HEK293T (cell line): ENCODE measurements around the gene ARL1.
A peak's percentile ranks its signal among the peaks of the same experiment; 100 is the strongest.
"Not testable (repeated sequence)": the region's sequence is repeated elsewhere in the genome, so short reads cannot be mapped to it uniquely, and the experiment has no call there.

Source experiments
- CTCF ChIA-PET: fragments of 350-600 bp; formaldehyde crosslinking; extraction: SDS; loops from one replicate; lab custom pipeline; 2021; ENCODE audit warnings: antibody characterized with exemption, inconsistent platforms; lab: Yijun Ruan, JAX
- POLR2A ChIA-PET: fragments of 350-600 bp; formaldehyde crosslinking; extraction: SDS; loops from one replicate; lab custom pipeline; 2020; ENCODE audit warnings: antibody characterized with exemption, inconsistent platforms; lab: Yijun Ruan, JAX
- DNase-seq: peaks from one replicate; pipeline ENCODE4 v3.0.0; 2012; ENCODE audit warnings: mixed read lengths; ENCODE audit errors: extremely low spot score
- ARNT ChIP-seq: fragments of 450-650 bp; IDR thresholded peaks from 2 replicates; pipeline ENCODE4 v1.6.1; 2017; ENCODE audit warnings: mild to moderate bottlenecking
- BHLHE40 ChIP-seq: fragments of 450-650 bp; IDR thresholded peaks from 2 replicates; pipeline ENCODE4 v1.6.1; 2016; ENCODE audit warnings: mild to moderate bottlenecking, moderate library complexity, borderline replicate concordance
- CTBP1 ChIP-seq: fragments of 450-650 bp; IDR thresholded peaks from 2 replicates; pipeline ENCODE4 v1.6.1; 2016; ENCODE audit warnings: borderline replicate concordance
- ELF4 ChIP-seq: fragments of 450-650 bp; IDR thresholded peaks from 2 replicates; pipeline ENCODE4 v1.6.1; 2017; ENCODE audit warnings: antibody characterized with exemption
- FOXA1 ChIP-seq: fragments of 450-650 bp; IDR thresholded peaks from 2 replicates; pipeline ENCODE4 v1.6.1; 2016; ENCODE audit warnings: mild to moderate bottlenecking
- FOXK2 ChIP-seq: fragments of 450-650 bp; IDR thresholded peaks from 2 replicates; pipeline ENCODE4 v1.6.1; 2016; ENCODE audit warnings: mild to moderate bottlenecking
- FOXM1 ChIP-seq: fragments of 450-650 bp; IDR thresholded peaks from 2 replicates; pipeline ENCODE4 v1.6.1; 2017; ENCODE audit warnings: mild to moderate bottlenecking, borderline replicate concordance
- HDGF ChIP-seq: fragments of 450-650 bp; IDR thresholded peaks from 2 replicates; pipeline ENCODE4 v1.6.1; 2017; ENCODE audit warnings: antibody characterized with exemption, borderline replicate concordance
- L3MBTL2 ChIP-seq: fragments of 450-650 bp; conservative IDR thresholded peaks from 2 replicates; pipeline ENCODE4 v1.6.1; 2016; ENCODE audit warnings: mild to moderate bottlenecking
- LEF1 ChIP-seq: fragments of 450-650 bp; IDR thresholded peaks from 2 replicates; pipeline ENCODE4 v1.6.1; 2017; ENCODE audit warnings: mild to moderate bottlenecking, borderline replicate concordance
- NFRKB ChIP-seq: fragments of 450-650 bp; IDR thresholded peaks from 2 replicates; pipeline ENCODE4 v1.6.1; 2016; ENCODE audit warnings: mild to moderate bottlenecking, moderate library complexity
- SP1 ChIP-seq: fragments of 450-650 bp; IDR thresholded peaks from 2 replicates; pipeline ENCODE4 v1.6.1; 2017
- SUZ12 ChIP-seq: fragments of 450-650 bp; IDR thresholded peaks from 2 replicates; pipeline ENCODE4 v1.6.1; 2016; ENCODE audit warnings: mild to moderate bottlenecking
- TARDBP ChIP-seq: fragments of 450-650 bp; IDR thresholded peaks from 2 replicates; pipeline ENCODE4 v1.6.1; 2016
- ZNF384 ChIP-seq: fragments of 450-650 bp; IDR thresholded peaks from 2 replicates; pipeline ENCODE4 v1.6.1; 2016
- TF ChIP-seq, protein P1 (sequence below): fragments of 450-650 bp; IDR thresholded peaks from 2 replicates; pipeline ENCODE4 v1.6.1; 2016

The ARL1 gene

GRCh38 chr12:101415228-101415627 is 7.7 kb upstream of the ARL1 start:
- ChIA-PET POLR2A (no interaction called here), CTCF (interaction anchor here (0.8 kb wide), 1 partner anchor 9 kb away, joined by 3 read pairs; no protein-coding TSS in a partner anchor)
- TF ChIP-seq NFRKB (no peak), L3MBTL2 (no peak), ARNT (no peak), ZNF384 (no peak), LEF1 (no peak), ELF4 (no peak), HDGF (no peak), BHLHE40 (no peak), SUZ12 (no peak), FOXA1 (no peak), FOXM1 (no peak), CTBP1 (no peak), TARDBP (no peak), SP1 (no peak)
- no peak for DNase-seq

DNA sequence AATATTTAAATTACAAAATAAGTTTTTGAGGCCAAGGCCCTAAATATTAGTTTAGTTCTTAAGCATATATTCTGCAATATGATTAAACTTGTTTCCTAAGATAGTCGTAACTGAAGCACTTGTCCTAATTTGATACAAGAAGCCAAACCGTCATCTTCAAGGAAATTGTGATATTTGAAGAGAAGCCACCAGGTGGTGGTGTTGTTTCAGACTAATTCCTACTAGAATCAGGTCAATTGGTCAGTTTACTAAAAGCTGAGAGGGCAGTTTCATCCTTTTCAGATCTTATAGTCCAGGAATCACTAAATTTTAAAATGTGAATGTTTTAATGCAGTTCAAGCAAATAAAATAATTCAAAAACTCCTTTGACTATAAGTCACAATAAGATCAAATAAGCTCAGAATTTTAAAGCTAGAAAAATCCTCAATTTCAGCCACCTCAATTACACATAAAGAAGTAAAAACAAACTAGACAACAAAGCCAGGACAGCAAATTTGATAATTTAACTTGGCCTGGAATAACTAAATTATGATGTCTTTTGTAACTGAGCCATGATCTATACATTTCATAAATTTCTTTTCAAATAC is 7.1 kb upstream of the ARL1 start:
- CTCF ChIA-PET: interaction anchor here (0.8 kb wide), 1 partner anchor 10 kb away, joined by 3 read pairs; no protein-coding TSS in a partner anchor
- TF ChIP-seq SUZ12 (no peak), ARNT (no peak), ELF4 (no peak), HDGF (no peak), SP1 (no peak), FOXK2 (no peak), TARDBP (no peak), BHLHE40 (no peak)
- DNase-seq: peak; percentile 45
- POLR2A ChIA-PET: no interaction called here

GRCh38 chr12:101410169-101410568 is 2.6 kb upstream of the ARL1 start:
- POLR2A ChIA-PET, CTCF ChIA-PET, DNase-seq: not testable (repeated sequence)

DNA sequence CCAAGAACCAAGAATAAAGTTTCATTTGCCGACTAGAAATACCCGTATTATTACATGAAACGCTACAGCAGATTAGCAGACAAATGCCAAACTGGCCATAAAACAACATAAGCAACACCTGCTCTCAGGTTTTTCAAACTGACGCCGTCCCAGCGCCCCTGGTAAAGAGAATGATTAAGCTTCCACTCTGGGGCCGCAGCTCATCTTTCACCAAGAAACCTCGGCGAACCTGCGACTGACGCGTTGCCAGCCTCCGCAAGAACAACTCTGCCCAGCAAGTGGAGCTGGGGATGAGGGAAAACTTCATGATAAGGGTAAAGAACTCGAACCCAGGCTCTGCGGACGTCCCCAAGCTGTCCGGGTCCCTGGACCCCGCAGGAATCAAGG is 530 bp downstream of the ARL1 start:
- CTCF ChIA-PET: interaction anchor here (1.1 kb wide), 1 partner anchor 423 kb away, joined by 3 read pairs; no protein-coding TSS in a partner anchor
- no peak for DNase-seq
- TF ChIP-seq FOXK2 (no peak), FOXA1 (no peak), SP1 (no peak), LEF1 (no peak), CTBP1 (no peak), ARNT (no peak), BHLHE40 (no peak), TARDBP (no peak)
- POLR2A ChIA-PET: interaction anchor here (0.9 to 1.6 kb wide), 5 partner anchors 10 to 424 kb away, joined by 3 to 4 read pairs (median 3); partner anchors contain the start of gene GNPTAB

DNA sequence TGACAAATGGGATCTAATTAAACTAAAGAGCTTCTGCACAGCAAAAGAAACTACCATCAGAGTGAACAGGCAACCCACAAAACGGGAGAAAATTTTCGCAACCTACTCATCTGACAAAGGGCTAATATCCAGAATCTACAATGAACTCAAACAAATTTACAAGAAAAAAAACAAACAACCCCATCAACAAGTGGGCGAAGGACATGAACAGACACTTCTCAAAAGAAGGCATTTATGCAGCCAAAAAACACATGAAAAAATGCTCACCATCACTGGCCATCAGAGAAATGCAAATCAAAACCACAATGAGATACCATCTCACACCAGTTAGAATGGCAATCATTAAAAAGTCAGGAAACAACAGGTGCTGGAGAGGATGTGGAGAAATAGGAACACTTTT is 16.4 kb downstream of the ARL1 start:
- DNase-seq, CTCF ChIA-PET, POLR2A ChIA-PET: not testable (repeated sequence)

DNA sequence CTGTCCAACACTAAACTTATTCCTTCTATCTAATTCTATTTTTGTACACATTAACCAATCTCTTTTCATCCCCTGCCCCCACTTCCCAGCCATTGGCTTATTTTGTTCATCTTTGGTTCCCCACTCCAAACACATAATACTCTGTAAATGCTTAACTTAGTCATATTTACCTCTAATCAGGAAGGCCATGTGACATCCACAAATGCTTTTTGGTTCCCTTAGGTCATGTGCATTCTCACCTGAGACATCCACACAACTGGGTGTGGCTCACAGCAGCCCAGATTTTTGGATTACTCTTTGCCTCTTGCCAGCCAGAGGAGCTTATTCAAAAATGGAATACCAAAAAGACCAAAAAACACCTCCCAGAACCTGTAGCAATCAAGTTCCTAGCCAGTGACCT is 28.4 kb downstream of the ARL1 start:
- no peak for TF ChIP-seq HDGF
- TF ChIP-seq TARDBP: no peak
- TF ChIP-seq LEF1: no peak
- DNase-seq: no peak
- CTCF ChIA-PET: no interaction called here
- POLR2A ChIA-PET: no interaction called here

DNA sequence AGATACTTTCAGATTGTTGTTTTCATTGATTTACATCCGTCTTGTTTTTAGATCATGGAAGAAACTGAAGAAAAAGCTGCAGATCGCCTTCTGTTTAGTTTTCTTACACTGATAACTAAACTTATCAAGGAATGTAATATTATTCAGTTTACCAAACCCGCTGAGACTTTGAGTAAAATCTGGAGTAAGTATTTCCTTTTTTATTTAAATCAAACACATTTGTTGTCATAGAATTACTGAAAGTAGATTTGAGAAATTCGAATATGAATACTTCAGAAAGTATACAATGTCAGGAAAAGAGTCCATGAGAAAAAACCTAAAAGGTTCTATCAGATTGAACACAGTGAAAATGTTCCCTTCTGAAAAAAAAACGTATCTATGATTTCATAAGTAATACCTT is 32.0 kb downstream of the ARL1 start:
- TF ChIP-seq SUZ12 (no peak), BHLHE40 (no peak), CTBP1 (no peak), FOXA1 (no peak)
- no peak for DNase-seq
- ChIA-PET POLR2A (no interaction called here), CTCF (no interaction called here)

GRCh38 chr12:101372431-101372830 is 35.1 kb downstream of the ARL1 start:
- no peak for TF ChIP-seq ZNF384
- TF ChIP-seq, protein P1, sequence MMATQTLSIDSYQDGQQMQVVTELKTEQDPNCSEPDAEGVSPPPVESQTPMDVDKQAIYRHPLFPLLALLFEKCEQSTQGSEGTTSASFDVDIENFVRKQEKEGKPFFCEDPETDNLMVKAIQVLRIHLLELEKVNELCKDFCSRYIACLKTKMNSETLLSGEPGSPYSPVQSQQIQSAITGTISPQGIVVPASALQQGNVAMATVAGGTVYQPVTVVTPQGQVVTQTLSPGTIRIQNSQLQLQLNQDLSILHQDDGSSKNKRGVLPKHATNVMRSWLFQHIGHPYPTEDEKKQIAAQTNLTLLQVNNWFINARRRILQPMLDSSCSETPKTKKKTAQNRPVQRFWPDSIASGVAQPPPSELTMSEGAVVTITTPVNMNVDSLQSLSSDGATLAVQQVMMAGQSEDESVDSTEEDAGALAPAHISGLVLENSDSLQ: no peak
- no peak for TF ChIP-seq CTBP1
- no peak for TF ChIP-seq FOXK2
- TF ChIP-seq L3MBTL2: no peak
- TF ChIP-seq NFRKB: no peak
- no peak for TF ChIP-seq LEF1
- TF ChIP-seq SUZ12: no peak
- no peak for TF ChIP-seq FOXM1
- no peak for TF ChIP-seq BHLHE40
- no peak for TF ChIP-seq FOXA1
- no peak for TF ChIP-seq ARNT
- no peak for TF ChIP-seq SP1
- no peak for TF ChIP-seq HDGF
- TF ChIP-seq ELF4: no peak
- TF ChIP-seq TARDBP: no peak
- no peak for DNase-seq
- ChIA-PET POLR2A (no interaction called here), CTCF (no interaction called here)
